Coronary artery (tissue), 2 donors: Measurements from ENCODE around the gene NKX2-2.

ENCODE experiments used
- DNase-seq: peaks from one replicate; pipeline ENCODE4 v3.0.0-alpha.2; 2017; ENCODE audit warnings: low spot score
- H3K27ac ChIP-seq, 2 donors: fragments of 200-600 bp; sonication (generic); one replicate each; pipeline ENCODE4 v1.5.1; 2016 to 2019
- H3K4me3 ChIP-seq: fragments of 200-600 bp; sonication (generic); 2 replicates; pipeline ENCODE4 v1.5.1; 2016; ENCODE audit warnings: mild to moderate bottlenecking, moderate library complexity
- CTCF ChIP-seq: fragments of 200-600 bp; sonication (generic); IDR thresholded peaks from one replicate; pipeline ENCODE4 v1.5.1; 2019; ENCODE audit warnings: antibody characterized with exemption

NKX2-2 gene

GRCh38 chr20:21507400-21508229, 6.2 kb downstream of the NKX2-2 start:
- no peak overlapping the region for H3K4me3 ChIP-seq
- DNase-seq, result peak; percentile 40
- TF ChIP-seq CTCF, result no peak
- H3K27ac ChIP-seq, result no peak overlapping the region

- Histone ChIP-seq H3K27ac (no peak overlapping the region), H3K4me3 (peak overlapping the region; percentile 69)
- peak; percentile 42 for TF ChIP-seq CTCF
- DNase-seq, result peak; percentile 66
Measured at GRCh38 chr20:21505810-21506530, 7.9 kb downstream of the NKX2-2 start.

- peak; percentile 72 for TF ChIP-seq CTCF
- DNase-seq, result peak; percentile 73
- peak overlapping the region; percentile 69 for H3K4me3 ChIP-seq
- no peak overlapping the region for H3K27ac ChIP-seq
Measured at GRCh38 chr20:21505161-21505809, 8.6 kb downstream of the NKX2-2 start.

GRCh38 chr20:21504323-21504722, 9.5 kb downstream of the NKX2-2 start:
- DNase-seq, result peak; percentile 64
- no peak overlapping the region for H3K4me3 ChIP-seq
- no peak overlapping the region for H3K27ac ChIP-seq
- no peak for TF ChIP-seq CTCF

- Histone ChIP-seq H3K4me3 (no peak overlapping the region), H3K27ac (no peak overlapping the region)
- peak; percentile 47 for DNase-seq
- no peak for TF ChIP-seq CTCF
Measured at GRCh38 chr20:21503345-21503744, 10.5 kb downstream of the NKX2-2 start.

GRCh38 chr20:21501184-21501583, 12.7 kb downstream of the NKX2-2 start:
- DNase-seq, result peak; percentile 52
- TF ChIP-seq CTCF, result no peak
- H3K27ac ChIP-seq, result no peak overlapping the region
- no peak overlapping the region for H3K4me3 ChIP-seq
